ENCODE data around the gene PCCA.
"Not testable (repeated sequence)": the region's sequence is repeated elsewhere in the genome, so short reads cannot be mapped to it uniquely, and the experiment has no call there.

Gene PCCA

GRCh38 chr13:100197591-100198365 lies 108.9 kb downstream of the PCCA start:
- DNase-seq: no peak

- no peak for DNase-seq
Measured at GRCh38 chr13:100203696-100204367, 114.9 kb downstream of the PCCA start.

- no peak for DNase-seq
Measured at GRCh38 chr13:100208002-100208401, 119.1 kb downstream of the PCCA start.

- no peak for DNase-seq
Measured at GRCh38 chr13:100208626-100209025, 119.7 kb downstream of the PCCA start.

- no peak for DNase-seq
Measured at GRCh38 chr13:100209857-100210825, 121.2 kb downstream of the PCCA start.

- no peak for DNase-seq
Measured at GRCh38 chr13:100211016-100211710, 122.3 kb downstream of the PCCA start.

GRCh38 chr13:100212904-100213553 lies 124.1 kb downstream of the PCCA start:
- DNase-seq: no peak

- DNase-seq: no peak
Measured at GRCh38 chr13:100213576-100213975, 124.7 kb downstream of the PCCA start.

- no peak for DNase-seq
Measured at GRCh38 chr13:100214886-100215285, 126.0 kb downstream of the PCCA start.

- no peak for DNase-seq
Measured at GRCh38 chr13:100221166-100221565, 132.3 kb downstream of the PCCA start.

- not testable (repeated sequence) for DNase-seq
Measured at GRCh38 chr13:100223966-100224530, 135.2 kb downstream of the PCCA start.

- no peak for DNase-seq
Measured at GRCh38 chr13:100229603-100230002, 140.7 kb downstream of the PCCA start.

GRCh38 chr13:100230769-100231149 lies 141.9 kb downstream of the PCCA start:
- no peak for DNase-seq

- DNase-seq: no peak
Measured at GRCh38 chr13:100231176-100231575, 142.3 kb downstream of the PCCA start.

- DNase-seq: no peak
Measured at GRCh38 chr13:100234006-100234405, 145.1 kb downstream of the PCCA start.

- DNase-seq: no peak
Measured at GRCh38 chr13:100234524-100235136, 145.7 kb downstream of the PCCA start.

GRCh38 chr13:100235311-100235901 lies 146.5 kb downstream of the PCCA start:
- peak; percentile 9 to 39 for DNase-seq

GRCh38 chr13:100240109-100240779 lies 151.4 kb downstream of the PCCA start:
- no peak for DNase-seq

GRCh38 chr13:100244431-100244830 lies 155.5 kb downstream of the PCCA start:
- no peak for DNase-seq

- no peak for DNase-seq
Measured at GRCh38 chr13:100245104-100245503, 156.2 kb downstream of the PCCA start.
